Mammary epithelial cell (primary cell): ENCODE results near the gene SIAH3.

Experiments used
- EZH2 ChIP-seq: IDR thresholded peaks from 2 replicates; pipeline ENCODE4 v1.6.1; 2012; ENCODE audit warnings: low read length, inconsistent platforms, borderline replicate concordance
- TF ChIP-seq, protein P1 (sequence below), 2 donors: IDR thresholded peaks in 1 of 2; conservative IDR thresholded peaks in 1 of 2; 2 replicates each; pipeline ENCODE4 v1.5.1; 2011 to 2012; ENCODE audit warnings: inconsistent platforms in 2 of 2, low read length in 2 of 2, mild to moderate bottlenecking in 2 of 2, control low read depth in 1 of 2, low read depth in 1 of 2; ENCODE audit not compliant: insufficient read depth in 1 of 2; ENCODE audit errors: extremely low read depth in 1 of 2

GRCh38 chr13:45828256-45828968 lies 23.1 kb downstream of the SIAH3 start:
- TF ChIP-seq EZH2 = no peak
- TF ChIP-seq, protein P1, sequence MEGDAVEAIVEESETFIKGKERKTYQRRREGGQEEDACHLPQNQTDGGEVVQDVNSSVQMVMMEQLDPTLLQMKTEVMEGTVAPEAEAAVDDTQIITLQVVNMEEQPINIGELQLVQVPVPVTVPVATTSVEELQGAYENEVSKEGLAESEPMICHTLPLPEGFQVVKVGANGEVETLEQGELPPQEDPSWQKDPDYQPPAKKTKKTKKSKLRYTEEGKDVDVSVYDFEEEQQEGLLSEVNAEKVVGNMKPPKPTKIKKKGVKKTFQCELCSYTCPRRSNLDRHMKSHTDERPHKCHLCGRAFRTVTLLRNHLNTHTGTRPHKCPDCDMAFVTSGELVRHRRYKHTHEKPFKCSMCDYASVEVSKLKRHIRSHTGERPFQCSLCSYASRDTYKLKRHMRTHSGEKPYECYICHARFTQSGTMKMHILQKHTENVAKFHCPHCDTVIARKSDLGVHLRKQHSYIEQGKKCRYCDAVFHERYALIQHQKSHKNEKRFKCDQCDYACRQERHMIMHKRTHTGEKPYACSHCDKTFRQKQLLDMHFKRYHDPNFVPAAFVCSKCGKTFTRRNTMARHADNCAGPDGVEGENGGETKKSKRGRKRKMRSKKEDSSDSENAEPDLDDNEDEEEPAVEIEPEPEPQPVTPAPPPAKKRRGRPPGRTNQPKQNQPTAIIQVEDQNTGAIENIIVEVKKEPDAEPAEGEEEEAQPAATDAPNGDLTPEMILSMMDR (conservative IDR thresholded peaks at IDR 0.05 in 1 of 2, IDR thresholded peaks at IDR 0.05 in 1 of 2; ENCODE audit: extremely low read depth in 1 of 2, insufficient read depth in 1 of 2, low read depth in 1 of 2, low read length in 2 of 2) = no peak
